HepG2 (cell line): ENCODE measurements around the gene PRKG1. TPM values are rescaled to one million over a fixed set of nuclear protein-coding genes. Genes with fewer than 3 reads are reported as not detected.

Source experiments
- ATAC-seq: fragments of 200-7000 bp; cut with Tn5 transposase; 3 replicates; pipeline ENCODE4 v1.9.1; 2020; ENCODE audit warnings: mild to moderate bottlenecking, moderate library complexity
- BruUV-seq: library from RNA; stranded (reverse); fragments of 400-500 nt; replicated peaks from 2 replicates; lab custom pipeline; 2021; lab: Mats Ljungman, UMichigan
- CTCF ChIA-PET: fragments of 300-600 bp; formaldehyde crosslinking; extraction: SDS; loops from one replicate; lab custom pipeline; 2021; ENCODE audit warnings: low total read pairs, inconsistent platforms, low intra/inter-chr PET ratio; lab: Yijun Ruan, JAX
- POLR2A ChIA-PET: fragments of 350-600 bp; sonication (Branson Sonifier 250); formaldehyde crosslinking; loops from one replicate; lab custom pipeline; 2020; ENCODE audit warnings: antibody characterized with exemption, inconsistent platforms; lab: Yijun Ruan, JAX
- DNase-seq: peaks from one replicate; pipeline ENCODE4 v3.0.0-alpha.2; 2015; ENCODE audit warnings: low spot score
- FAIRE-seq: peaks from 3 replicates; lab custom pipeline; 2011; peaks lifted over from hg19 to GRCh38; lab: Jason Lieb, UNC
- H2AFZ ChIP-seq: one replicate; pipeline ENCODE4 v1.6.1; 2011; ENCODE audit warnings: low read length, inconsistent platforms
- H3K27ac ChIP-seq: fragments of 300-600 bp; 3 replicates; pipeline ENCODE4 v1.8.0; 2011; ENCODE audit warnings: mixed run types, mild to moderate bottlenecking, mixed read lengths, low read length, inconsistent platforms; ENCODE audit not compliant: insufficient read depth; ENCODE audit errors: extremely low read length
- H3K27me3 ChIP-seq, 2 experiments: fragments of 200-600 bp in 1 of 2; 2 replicates in 1 of 2; 3 replicates in 1 of 2; pipeline versions ENCODE4 v1.6.0 to v1.8.0; 2011; ENCODE audit warnings: low read length in 2 of 2, mild to moderate bottlenecking in 2 of 2, moderate library complexity in 2 of 2, inconsistent platforms in 1 of 2; ENCODE audit not compliant: insufficient read depth in 2 of 2, control insufficient read depth in 1 of 2
- H3K36me3 ChIP-seq, 2 experiments: fragments of 200-600 bp in 1 of 2; replicated peaks in 1 of 2; 2 replicates in 1 of 2; 3 replicates in 1 of 2; pipeline versions ENCODE4 v1.5.1 to v1.8.0; 2011; ENCODE audit warnings: low read length in 2 of 2, inconsistent platforms in 1 of 2; ENCODE audit not compliant: insufficient read depth in 2 of 2, control insufficient read depth in 1 of 2
- H3K4me1 ChIP-seq: 2 replicates; pipeline ENCODE4 v1.5.1; 2012; ENCODE audit warnings: low read length, inconsistent platforms; ENCODE audit not compliant: insufficient read depth
- H3K4me2 ChIP-seq: 2 replicates; pipeline ENCODE4 v1.6.0; 2011; ENCODE audit warnings: low read depth, low read length, inconsistent platforms
- H3K4me3 ChIP-seq, 3 experiments: fragments of 200-600 bp in 1 of 3; sonication (generic), shearing (Covaris generic) in 1 of 3; replicated peaks in 1 of 3; 2 replicates each; pipeline ENCODE4 v1.5.1; 2011 to 2016; ENCODE audit warnings: low read length in 3 of 3, inconsistent platforms in 2 of 3, low read depth in 2 of 3, mild to moderate bottlenecking in 2 of 3, control low read depth in 1 of 3, mixed read lengths in 1 of 3; ENCODE audit not compliant: insufficient read depth in 1 of 3
- H3K79me2 ChIP-seq: one replicate; pipeline ENCODE4 v1.6.1; 2011; ENCODE audit warnings: low read length, inconsistent platforms; ENCODE audit not compliant: insufficient read depth
- H3K9ac ChIP-seq: 2 replicates; pipeline ENCODE4 v1.6.0; 2011; ENCODE audit warnings: mild to moderate bottlenecking, low read depth, low read length, inconsistent platforms; ENCODE audit not compliant: insufficient read depth
- H3K9me3 ChIP-seq: 2 replicates; pipeline ENCODE4 v1.5.1; 2012; ENCODE audit warnings: mild to moderate bottlenecking, low read length
- H4K20me1 ChIP-seq: 2 replicates; pipeline ENCODE4 v1.6.0; 2011; ENCODE audit warnings: inconsistent platforms, mild to moderate bottlenecking, low read length, moderate library complexity; ENCODE audit not compliant: insufficient read depth
- ATAD3A ChIP-seq: sonication (generic); formaldehyde crosslinking; IDR thresholded peaks from 2 replicates; pipeline ENCODE4 v1.4.0; 2020; ENCODE audit warnings: missing genetic modification reagents
- HMG20B ChIP-seq: conservative IDR thresholded peaks from 2 replicates; pipeline ENCODE4 v1.6.1; 2016; ENCODE audit warnings: missing genetic modification reagents, missing compliant biosample characterization
- LCORL ChIP-seq, 2 experiments: fragments of 450-650 bp in 1 of 2; sonication (generic) in 1 of 2; formaldehyde crosslinking in 1 of 2; IDR thresholded peaks; 2 replicates each; pipeline versions ENCODE4 v1.5.0 to v1.6.1; 2017 to 2020; ENCODE audit warnings: antibody characterized with exemption in 1 of 2, missing genetic modification reagents in 1 of 2
- SAP130 ChIP-seq: IDR thresholded peaks from 2 replicates; pipeline ENCODE4 v1.6.1; 2016; ENCODE audit warnings: low read depth
- SOX5 ChIP-seq: IDR thresholded peaks from 2 replicates; pipeline ENCODE4 v1.6.1; 2016; ENCODE audit warnings: borderline replicate concordance
- ZKSCAN8 ChIP-seq: IDR thresholded peaks from 2 replicates; pipeline ENCODE4 v1.6.1; 2016; ENCODE audit warnings: borderline replicate concordance, missing genetic modification reagents, missing compliant biosample characterization
- ZMAT3 ChIP-seq: sonication (generic); formaldehyde crosslinking; conservative IDR thresholded peaks from 2 replicates; pipeline ENCODE4 v1.7.0; 2021; ENCODE audit warnings: missing genetic modification reagents
- ZNF543 ChIP-seq: sonication (generic); formaldehyde crosslinking; IDR thresholded peaks from 2 replicates; pipeline ENCODE4 v1.4.0; 2020; ENCODE audit warnings: mild to moderate bottlenecking, missing genetic modification reagents
- ZNF83 ChIP-seq: sonication (generic); formaldehyde crosslinking; IDR thresholded peaks from 2 replicates; pipeline ENCODE4 v1.4.0; 2020; ENCODE audit warnings: missing genetic modification reagents, mild to moderate bottlenecking, borderline replicate concordance
- WGBS: methylation state at CpG from one replicate; pipeline ENCODE4 v1.1.6; 2017; ENCODE audit warnings: low lambda C conversion rate; 5-methylcytosine and 5-hydroxymethylcytosine counted together
- in situ Hi-C: cut with HindIII; loops from 2 replicates; pipeline ENCODE4 v1.10.0; 2017; ENCODE audit warnings: low pct_unique_long_range_greater_than_20kb; ENCODE audit not compliant: extremely low pct_ligation_motif_present
- intact Hi-C: fragments of 100-400 bp; cut with micrococcal nuclease; formaldehyde crosslinking; loops from one replicate; pipeline ENCODE4 v1.10.0; 2022; ENCODE audit not compliant: unreplicated experiment
- polyA plus RNA-seq, 8 experiments: library from polyadenylated mRNA; depleted of rRNA in 3 of 8; stranded (reverse) in 7 of 8; unstranded in 1 of 8; fragments of >200 nt; fragmentation: Illumina TruSeq in 4 of 8; extraction: Trizol in 4 of 8; gene quantifications; 2 replicates each; pipeline versions ENCODE4 v1.2.1 to v1.2.3, GENCODE V29; 2011 to 2016; ENCODE audit warnings: low read depth in 4 of 8, missing spikeins in 1 of 8, mixed read lengths in 1 of 8; ENCODE audit not compliant: insufficient read depth in 1 of 8
- total RNA-seq, 5 experiments: library from RNA; depleted of rRNA; stranded (reverse); fragments of >200 nt; fragmentation: Illumina TruSeq; extraction: Trizol; gene quantifications; 2 replicates each; pipeline ENCODE4 v1.2.3, GENCODE V29; 2016; ENCODE audit warnings: low read depth in 1 of 5
- TF ChIP-seq, protein P1 (sequence below): sonication (generic); formaldehyde crosslinking; IDR thresholded peaks from 2 replicates; pipeline ENCODE4 v1.5.0; 2020; ENCODE audit warnings: mild to moderate bottlenecking, missing genetic modification reagents, borderline replicate concordance
- TF ChIP-seq, protein P2 (sequence below): sonication (generic); formaldehyde crosslinking; IDR thresholded peaks from 2 replicates; pipeline ENCODE4 v1.4.0; 2020; ENCODE audit warnings: missing genetic modification reagents

Gene PRKG1
- total and polyA plus RNA-seq, 2 of the 13 experiments (the other 11 are each of a cell fraction or from before 2014, with no cell fraction given): 0.01 TPM; not detected in 1

DNA sequence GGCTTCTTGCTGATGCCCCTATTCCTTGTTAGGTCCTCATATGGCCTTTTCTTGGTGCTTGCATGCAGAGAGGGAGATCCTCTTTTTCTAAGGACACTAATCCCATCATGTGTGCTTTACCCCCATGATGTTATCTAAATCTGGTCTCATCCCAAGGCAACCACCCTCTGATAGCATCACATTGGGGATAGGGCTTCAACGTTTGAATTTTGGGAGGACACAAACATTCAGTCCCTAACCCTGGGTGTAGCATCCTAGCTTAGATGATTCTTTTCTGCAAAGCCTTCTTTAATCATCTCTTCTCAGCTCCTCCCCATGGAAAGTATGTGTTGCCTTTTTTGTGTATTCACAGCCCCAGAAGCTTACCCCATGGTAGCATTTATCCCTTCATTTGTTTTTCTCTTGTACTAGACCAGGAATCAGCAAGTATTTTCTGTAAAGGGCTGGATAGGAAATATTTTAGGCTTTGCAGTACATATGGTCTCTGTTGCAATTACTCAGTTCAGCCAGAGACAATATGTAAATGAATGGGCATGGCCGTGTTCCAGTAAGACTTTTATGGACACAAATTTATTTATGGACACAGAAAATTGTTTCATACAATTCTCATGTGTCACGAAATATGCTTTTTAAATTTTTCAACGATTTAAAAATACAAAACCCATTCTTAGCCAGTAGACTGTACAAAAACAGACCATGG is 726.6 kb downstream of the PRKG1 start:
- ChIA-PET CTCF (no interaction called here), POLR2A (no interaction called here)
- H2AFZ ChIP-seq: no peak overlapping the region
- H3K4me2 ChIP-seq: no peak overlapping the region
- H3K27me3 ChIP-seq: no peaks in the 10 kb centered on the region; a peak in 1 of 5 replicates
- BruUV-seq: no TSS peak
- H3K9me3 ChIP-seq: no peaks in the 10 kb centered on the region
- no peak for FAIRE-seq
- TF ChIP-seq, protein P1, sequence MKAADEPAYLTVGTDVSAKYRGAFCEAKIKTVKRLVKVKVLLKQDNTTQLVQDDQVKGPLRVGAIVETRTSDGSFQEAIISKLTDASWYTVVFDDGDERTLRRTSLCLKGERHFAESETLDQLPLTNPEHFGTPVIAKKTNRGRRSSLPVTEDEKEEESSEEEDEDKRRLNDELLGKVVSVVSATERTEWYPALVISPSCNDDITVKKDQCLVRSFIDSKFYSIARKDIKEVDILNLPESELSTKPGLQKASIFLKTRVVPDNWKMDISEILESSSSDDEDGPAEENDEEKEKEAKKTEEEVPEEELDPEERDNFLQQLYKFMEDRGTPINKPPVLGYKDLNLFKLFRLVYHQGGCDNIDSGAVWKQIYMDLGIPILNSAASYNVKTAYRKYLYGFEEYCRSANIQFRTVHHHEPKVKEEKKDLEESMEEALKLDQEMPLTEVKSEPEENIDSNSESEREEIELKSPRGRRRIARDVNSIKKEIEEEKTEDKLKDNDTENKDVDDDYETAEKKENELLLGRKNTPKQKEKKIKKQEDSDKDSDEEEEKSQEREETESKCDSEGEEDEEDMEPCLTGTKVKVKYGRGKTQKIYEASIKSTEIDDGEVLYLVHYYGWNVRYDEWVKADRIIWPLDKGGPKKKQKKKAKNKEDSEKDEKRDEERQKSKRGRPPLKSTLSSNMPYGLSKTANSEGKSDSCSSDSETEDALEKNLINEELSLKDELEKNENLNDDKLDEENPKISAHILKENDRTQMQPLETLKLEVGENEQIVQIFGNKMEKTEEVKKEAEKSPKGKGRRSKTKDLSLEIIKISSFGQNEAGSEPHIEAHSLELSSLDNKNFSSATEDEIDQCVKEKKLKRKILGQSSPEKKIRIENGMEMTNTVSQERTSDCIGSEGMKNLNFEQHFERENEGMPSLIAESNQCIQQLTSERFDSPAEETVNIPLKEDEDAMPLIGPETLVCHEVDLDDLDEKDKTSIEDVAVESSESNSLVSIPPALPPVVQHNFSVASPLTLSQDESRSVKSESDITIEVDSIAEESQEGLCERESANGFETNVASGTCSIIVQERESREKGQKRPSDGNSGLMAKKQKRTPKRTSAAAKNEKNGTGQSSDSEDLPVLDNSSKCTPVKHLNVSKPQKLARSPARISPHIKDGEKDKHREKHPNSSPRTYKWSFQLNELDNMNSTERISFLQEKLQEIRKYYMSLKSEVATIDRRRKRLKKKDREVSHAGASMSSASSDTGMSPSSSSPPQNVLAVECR (CRISPR knock-in tag): no peak
- TF ChIP-seq SAP130 (CRISPR knock-in tag) (no peak), ZMAT3 (no peak), ATAD3A (CRISPR knock-in tag) (no peak), SOX5 (CRISPR knock-in tag) (no peak), ZNF543 (CRISPR knock-in tag) (no peak), ZNF83 (no peak), HMG20B (CRISPR knock-in tag) (no peak), ZKSCAN8 (CRISPR knock-in tag) (no peak), LCORL (IDR thresholded peaks at IDR 0.05) (no peak), LCORL (CRISPR knock-in tag; IDR thresholded peaks at IDR 0.05) (no peak)
- TF ChIP-seq, protein P2, sequence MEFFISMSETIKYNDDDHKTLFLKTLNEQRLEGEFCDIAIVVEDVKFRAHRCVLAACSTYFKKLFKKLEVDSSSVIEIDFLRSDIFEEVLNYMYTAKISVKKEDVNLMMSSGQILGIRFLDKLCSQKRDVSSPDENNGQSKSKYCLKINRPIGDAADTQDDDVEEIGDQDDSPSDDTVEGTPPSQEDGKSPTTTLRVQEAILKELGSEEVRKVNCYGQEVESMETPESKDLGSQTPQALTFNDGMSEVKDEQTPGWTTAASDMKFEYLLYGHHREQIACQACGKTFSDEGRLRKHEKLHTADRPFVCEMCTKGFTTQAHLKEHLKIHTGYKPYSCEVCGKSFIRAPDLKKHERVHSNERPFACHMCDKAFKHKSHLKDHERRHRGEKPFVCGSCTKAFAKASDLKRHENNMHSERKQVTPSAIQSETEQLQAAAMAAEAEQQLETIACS (CRISPR knock-in tag): no peak
- no peaks in the 10 kb centered on the region for H4K20me1 ChIP-seq
- H3K4me3 ChIP-seq: no peak overlapping the region
- no peak for DNase-seq
- H3K79me2 ChIP-seq: no peaks in the 10 kb centered on the region
- H3K36me3 ChIP-seq: no peaks in the 10 kb centered on the region
- no peak overlapping the region for H3K9ac ChIP-seq
- WGBS: 1% methylated on average over 4 of the region's 4 CpGs
- ATAC-seq: no peak
- no peak overlapping the region for H3K27ac ChIP-seq
- no peaks in the 10 kb centered on the region for H3K4me1 ChIP-seq
- in situ Hi-C loops (no loop called here), intact Hi-C loops (no loop called here)
